GM12874 (cell line): ENCODE measurements around the gene PSMF1.

ENCODE experiments used
- CTCF ChIP-seq: IDR thresholded peaks from 2 replicates; pipeline ENCODE4 v1.5.1; 2011; ENCODE audit warnings: low read depth, mild to moderate bottlenecking, control low read depth, low read length, moderate library complexity; ENCODE audit not compliant: insufficient read depth

PSMF1 gene

DNA sequence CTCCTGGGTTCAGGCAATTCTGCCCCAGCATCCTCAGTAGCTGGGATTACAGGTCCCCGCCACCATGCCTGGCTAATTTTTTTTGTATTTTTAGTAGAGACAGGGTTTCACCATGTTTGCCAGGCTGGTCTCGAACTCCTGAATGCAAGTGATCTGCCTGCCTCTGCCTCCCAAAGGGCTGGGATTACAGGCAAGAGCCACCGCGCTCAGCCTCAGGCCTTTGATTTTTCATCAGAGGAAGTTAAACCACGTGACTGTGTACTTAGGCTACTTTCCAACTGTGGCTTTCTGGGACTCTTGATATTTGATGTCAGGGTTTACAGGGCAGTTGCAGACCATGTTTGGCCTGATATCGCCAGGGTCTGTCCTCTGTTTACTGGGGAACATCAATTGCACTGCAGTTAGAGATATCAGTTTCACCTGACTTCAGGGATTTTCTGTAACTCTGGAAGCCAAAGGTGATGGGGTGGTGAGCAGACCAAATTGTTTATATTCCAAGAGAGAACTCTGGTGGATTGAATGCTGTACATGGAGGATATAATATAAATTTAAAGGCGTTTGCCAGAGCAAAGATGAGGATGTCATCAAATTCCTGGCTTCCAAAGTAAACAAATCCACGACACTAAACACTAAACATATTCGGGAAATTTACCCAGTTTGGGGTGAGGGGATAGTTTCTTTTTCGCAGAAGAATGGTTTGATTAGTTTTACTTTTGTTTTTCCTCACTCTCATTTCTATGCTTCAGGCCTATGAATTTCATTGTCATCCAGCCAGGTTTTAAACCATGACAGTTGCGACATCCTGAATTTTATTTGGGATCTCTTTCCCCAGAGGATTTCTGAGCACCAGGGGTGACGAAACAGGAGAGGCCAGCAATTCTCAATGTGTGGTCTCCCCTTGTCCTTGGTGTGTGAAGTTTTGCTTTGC lies 4.2 kb downstream of the PSMF1 start:
- TF ChIP-seq CTCF = no peak

GRCh38 chr20:1123666-1124065 lies 5.3 kb downstream of the PSMF1 start:
- no peak for TF ChIP-seq CTCF

- TF ChIP-seq CTCF = no peak
Observed at GRCh38 chr20:1124421-1124820, 6.0 kb downstream of the PSMF1 start.

DNA sequence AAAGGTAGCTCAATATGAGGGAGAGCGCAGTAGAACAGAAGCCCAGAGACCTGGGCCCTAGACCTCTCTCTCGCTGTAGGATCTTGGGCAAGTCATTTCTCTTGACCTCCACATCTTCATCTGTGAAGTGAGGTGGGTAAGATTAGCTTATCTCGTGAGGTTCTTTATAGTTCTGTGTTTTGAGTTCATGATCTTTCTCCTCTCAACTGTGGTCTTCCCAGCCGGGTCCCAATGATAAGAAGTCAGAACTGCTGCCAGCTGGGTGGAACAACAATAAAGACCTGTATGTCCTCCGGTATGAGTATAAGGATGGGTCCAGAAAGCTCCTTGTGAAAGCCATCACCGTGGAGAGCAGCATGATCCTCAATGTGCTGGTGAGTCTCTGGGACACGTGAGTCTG lies 6.9 kb downstream of the PSMF1 start:
- TF ChIP-seq CTCF = no peak

DNA sequence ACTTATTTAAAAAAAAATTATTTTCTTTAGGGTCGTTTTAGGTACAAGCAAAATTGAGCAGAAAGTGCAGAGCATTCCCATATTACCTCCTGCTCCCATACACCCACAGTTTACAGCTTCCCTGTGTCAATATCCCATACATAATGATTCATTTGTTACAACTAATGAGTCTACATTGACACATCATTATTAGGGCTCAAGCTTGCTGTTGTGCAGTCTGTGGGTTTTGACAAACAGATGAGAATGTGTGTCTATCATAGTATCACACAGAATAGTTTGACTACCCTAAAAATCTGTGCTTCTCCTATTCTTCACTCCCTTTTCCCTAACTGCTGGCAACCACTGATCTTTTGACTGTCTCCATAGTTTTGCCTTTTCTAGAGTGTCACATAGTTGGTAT lies 9.4 kb downstream of the PSMF1 start:
- no peak for TF ChIP-seq CTCF

GRCh38 chr20:1130058-1130694 lies 11.8 kb downstream of the PSMF1 start:
- TF ChIP-seq CTCF = no peak

DNA sequence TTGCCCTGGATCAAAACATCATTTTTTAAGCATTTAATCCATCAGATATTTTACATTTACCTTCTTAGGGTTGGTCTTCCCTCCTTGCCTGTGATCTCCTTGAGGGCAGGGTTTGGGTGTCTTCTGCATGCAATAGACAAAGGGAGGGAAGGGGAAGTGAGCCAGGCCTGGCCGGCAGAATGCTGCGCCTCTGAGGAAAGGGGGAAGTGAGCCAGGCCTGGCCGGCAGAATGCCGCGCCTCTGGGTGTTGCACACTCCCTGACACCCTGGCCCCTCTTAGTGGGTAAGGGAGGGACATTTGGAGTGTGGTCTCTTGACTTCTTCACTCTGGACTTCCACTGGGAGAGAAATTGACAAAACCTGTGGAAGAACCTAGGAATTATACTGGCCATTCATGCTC lies 12.4 kb downstream of the PSMF1 start:
- no peak for TF ChIP-seq CTCF
